Osteocyte (in vitro differentiated cells): ENCODE data around the gene HERC3. TPM values are rescaled to one million over a fixed set of nuclear protein-coding genes. Genes with fewer than 3 reads are reported as not detected.

ENCODE experiments used
- DNase-seq: peaks from one replicate; pipeline ENCODE4 v3.0.0; 2021; ENCODE audit warnings: mixed read lengths; ENCODE audit not compliant: unreplicated experiment; ENCODE audit errors: extremely low spot score
- H3K27ac Mint-ChIP-seq: one replicate; pipeline ENCODE4 v1.8.0; 2021; ENCODE audit warnings: mild to moderate bottlenecking, mixed read lengths; ENCODE audit not compliant: unreplicated experiment
- H3K27me3 Mint-ChIP-seq: one replicate; pipeline ENCODE4 v1.8.0; 2021; ENCODE audit warnings: mixed read lengths; ENCODE audit not compliant: unreplicated experiment
- H3K36me3 Mint-ChIP-seq: one replicate; pipeline ENCODE4 v1.8.0; 2021; ENCODE audit warnings: mixed read lengths; ENCODE audit not compliant: unreplicated experiment
- H3K4me1 Mint-ChIP-seq: one replicate; pipeline ENCODE4 v1.8.0; 2021; ENCODE audit warnings: mixed read lengths; ENCODE audit not compliant: unreplicated experiment
- H3K4me3 Mint-ChIP-seq: one replicate; pipeline ENCODE4 v1.8.0; 2021; ENCODE audit warnings: mild to moderate bottlenecking, moderate library complexity, mixed read lengths; ENCODE audit not compliant: unreplicated experiment
- H3K9me3 Mint-ChIP-seq: one replicate; pipeline ENCODE4 v1.8.0; 2021; ENCODE audit warnings: mixed read lengths; ENCODE audit not compliant: unreplicated experiment
- CTCF ChIP-seq: fragments of 200-600 bp; sonication (generic); IDR thresholded peaks from 2 replicates; pipeline ENCODE4 v1.5.0; 2021; ENCODE audit warnings: antibody characterized with exemption, mild to moderate bottlenecking, moderate library complexity
- total RNA-seq: library from RNA; stranded (reverse); gene quantifications from 2 replicates; pipeline ENCODE4 v1.2.1, GENCODE V29; 2021

Gene HERC3
- total RNA-seq, 1 donor from 2014 or later, result 15.4 TPM

- no peak for DNase-seq
- no peaks in the 10 kb centered on the region for H3K9me3 Mint-ChIP-seq
Observed at GRCh38 chr4:88573995-88574394, 18.3 kb upstream of the HERC3 start.

GRCh38 chr4:88575186-88575585 is 17.1 kb upstream of the HERC3 start:
- H3K36me3 Mint-ChIP-seq, result no peaks in the 10 kb centered on the region
- DNase-seq, result no peak
- no peak overlapping the region for H3K27ac Mint-ChIP-seq
- no peaks in the 10 kb centered on the region for H3K9me3 Mint-ChIP-seq
- peaks cover 11% of the 10 kb centered on the region for H3K4me1 Mint-ChIP-seq
- H3K4me3 Mint-ChIP-seq, result no peak overlapping the region
- TF ChIP-seq CTCF, result no peak
- no peaks in the 10 kb centered on the region for H3K27me3 Mint-ChIP-seq

More at GRCh38 chr4:88573995-88574394, 18.3 kb upstream of the HERC3 start:
- H3K36me3 Mint-ChIP-seq, result no peaks in the 10 kb centered on the region
- no peaks in the 10 kb centered on the region for H3K27me3 Mint-ChIP-seq
- H3K27ac Mint-ChIP-seq, result no peak overlapping the region
- H3K4me1 Mint-ChIP-seq, result peaks cover 15% of the 10 kb centered on the region
- TF ChIP-seq CTCF, result peak; percentile 36
- no peak overlapping the region for H3K4me3 Mint-ChIP-seq

GRCh38 chr4:88582493-88582892 is 9.8 kb upstream of the HERC3 start:
- Mint-ChIP-seq H3K9me3 (no peaks in the 10 kb centered on the region), H3K4me3 (no peak overlapping the region), H3K27ac (no peak overlapping the region), H3K4me1 (no peaks in the 10 kb centered on the region), H3K36me3 (no peaks in the 10 kb centered on the region), H3K27me3 (no peaks in the 10 kb centered on the region)
- no peak for TF ChIP-seq CTCF
- DNase-seq, result no peak

GRCh38 chr4:88583631-88584470 is 8.4 kb upstream of the HERC3 start:
- Mint-ChIP-seq H3K27me3 (no peaks in the 10 kb centered on the region), H3K4me3 (no peak overlapping the region)
- TF ChIP-seq CTCF, result no peak

GRCh38 chr4:88584471-88584900 is 7.8 kb upstream of the HERC3 start:
- no peak overlapping the region for H3K4me3 Mint-ChIP-seq
- H3K36me3 Mint-ChIP-seq, result no peaks in the 10 kb centered on the region
- no peak overlapping the region for H3K27ac Mint-ChIP-seq
- no peak for DNase-seq
- H3K27me3 Mint-ChIP-seq, result no peaks in the 10 kb centered on the region
- no peaks in the 10 kb centered on the region for H3K9me3 Mint-ChIP-seq
- no peaks in the 10 kb centered on the region for H3K4me1 Mint-ChIP-seq
- no peak for TF ChIP-seq CTCF

More at GRCh38 chr4:88583631-88584470, 8.4 kb upstream of the HERC3 start:
- Mint-ChIP-seq H3K4me1 (no peaks in the 10 kb centered on the region), H3K27ac (no peak overlapping the region), H3K36me3 (no peaks in the 10 kb centered on the region), H3K9me3 (no peaks in the 10 kb centered on the region)
- DNase-seq, result no peak
